A375 (cell line): ENCODE results near the gene OCA2. TPM values are rescaled to one million over a fixed set of nuclear protein-coding genes. Genes with fewer than 3 reads are reported as not detected.

Experiments used
- total RNA-seq: library from RNA; depleted of rRNA; stranded (reverse); fragments of >200 nt; shearing (Covaris generic); gene quantifications from 2 replicates; pipeline ENCODE4 v1.2.3, GENCODE V29; 2014; rRNA removed

The OCA2 gene
- 0.19 TPM in 2 replicates for total RNA-seq

DNA sequence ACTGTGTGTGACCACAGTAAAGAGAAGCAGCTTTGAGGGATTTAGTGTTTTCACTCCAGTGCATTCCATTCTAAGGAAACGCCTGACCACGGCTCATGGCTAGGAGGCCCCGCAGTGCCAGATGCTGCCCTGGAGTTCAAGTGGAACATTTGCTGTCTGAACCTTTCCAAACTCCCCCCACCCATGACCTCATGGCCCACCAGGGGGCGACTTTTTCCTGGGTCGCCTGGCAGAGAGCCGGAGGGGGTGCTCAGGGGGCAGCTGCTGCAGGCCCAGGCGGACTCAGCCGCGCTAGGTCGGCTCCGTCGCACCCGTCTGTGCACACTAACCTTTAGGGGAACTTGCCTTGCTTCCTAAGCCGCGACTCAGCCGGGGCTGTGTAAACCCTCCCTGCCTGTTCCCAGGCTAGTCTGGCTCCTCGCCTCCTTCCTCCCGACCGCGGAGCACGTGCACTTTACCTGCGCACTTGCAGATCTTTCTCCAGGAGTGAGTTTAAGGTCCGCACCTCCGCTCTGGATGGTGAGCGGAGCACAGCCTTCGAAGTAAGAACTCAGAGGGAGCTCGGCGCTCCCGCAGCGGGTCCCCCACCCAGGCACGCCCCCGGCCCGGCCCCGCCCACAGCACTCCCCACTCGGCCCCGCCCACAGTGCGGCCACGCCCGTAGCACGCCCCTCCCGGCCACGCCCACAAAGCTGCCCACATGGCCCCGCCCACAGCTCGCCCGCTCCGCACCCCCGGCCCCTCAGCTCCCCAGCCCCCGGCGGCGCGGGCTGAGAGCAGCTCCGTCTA is at the start of gene OCA2:
Gene OCA2 (minus strand): TSS at position 550 of the 789 bp plus-strand sequence. CDS start 17,441 bp downstream, outside the sequence.

Other genes starting within 250 kb of the OCA2 start
- gene HERC2, start 222.9 kb upstream of the OCA2 start, total RNA-seq: 38.7 and 44.8 TPM in 2 replicates